Epithelial cell of esophagus (primary cell): ENCODE measurements around the gene CYP4Z1.
"Not testable (repeated sequence)": the region's sequence is repeated elsewhere in the genome, so short reads cannot be mapped to it uniquely, and the experiment has no call there.

Experiments
- DNase-seq: peaks from one replicate; pipeline ENCODE4 v3.0.0; 2010; ENCODE audit warnings: low read depth
- H3K4me3 ChIP-seq: 2 replicates; pipeline ENCODE4 v1.5.1; 2011; ENCODE audit warnings: mild to moderate bottlenecking, low read length, control low read depth
- CTCF ChIP-seq: IDR thresholded peaks from 2 replicates; pipeline ENCODE4 v1.5.1; 2011; ENCODE audit warnings: low read depth, mild to moderate bottlenecking, low read length, control low read depth, inconsistent platforms; ENCODE audit not compliant: insufficient read depth; ENCODE audit errors: missing control alignments

CYP4Z1 gene

GRCh38 chr1:47113178-47113577 is 46.1 kb downstream of the CYP4Z1 start:
- no peak overlapping the region for H3K4me3 ChIP-seq
- no peak for DNase-seq
- no peak for TF ChIP-seq CTCF

- H3K4me3 ChIP-seq, DNase-seq: not testable (repeated sequence)
Measured at GRCh38 chr1:47121039-47121438, 54.0 kb downstream of the CYP4Z1 start.

- not testable (repeated sequence) for DNase-seq, H3K4me3 ChIP-seq
Measured at GRCh38 chr1:47124834-47125233, 57.8 kb downstream of the CYP4Z1 start.

GRCh38 chr1:47126997-47127396 is 60.0 kb downstream of the CYP4Z1 start:
- not testable (repeated sequence) for H3K4me3 ChIP-seq, DNase-seq

- no peak for DNase-seq
- TF ChIP-seq CTCF: no peak
- H3K4me3 ChIP-seq: no peak overlapping the region
Measured at GRCh38 chr1:47128221-47128620, 61.2 kb downstream of the CYP4Z1 start.

GRCh38 chr1:47128854-47129253 is 61.8 kb downstream of the CYP4Z1 start:
- not testable (repeated sequence) for H3K4me3 ChIP-seq, DNase-seq

- not testable (repeated sequence) for H3K4me3 ChIP-seq
- peak; percentile 80 for DNase-seq
Measured at GRCh38 chr1:47129489-47130230, 62.6 kb downstream of the CYP4Z1 start.

GRCh38 chr1:47132665-47133064 is 65.6 kb downstream of the CYP4Z1 start:
- DNase-seq, H3K4me3 ChIP-seq: not testable (repeated sequence)

GRCh38 chr1:47137198-47137597 is 70.2 kb downstream of the CYP4Z1 start, which contains the start of gene CYP4A22:
Gene CYP4A22 (plus strand): TSS chr1:47137441. CDS start chr1:47137486, 45 bp downstream.
- TF ChIP-seq CTCF: no peak
- no peak for DNase-seq
- no peak within 1 kb of the TSS for H3K4me3 ChIP-seq

GRCh38 chr1:47137925-47138615 is 71.0 kb downstream of the CYP4Z1 start:
- H3K4me3 ChIP-seq: no peak overlapping the region
- TF ChIP-seq CTCF: no peak
- DNase-seq: no peak

- not testable (repeated sequence) for DNase-seq, H3K4me3 ChIP-seq
Measured at GRCh38 chr1:47140358-47140757, 73.3 kb downstream of the CYP4Z1 start.
